K562 (cell line): ENCODE data around the gene RBM28. TPM values are rescaled to one million over a fixed set of nuclear protein-coding genes. Genes with fewer than 3 reads are reported as not detected.

Experiments
- AFF4 ChIP-seq: sonication (generic); formaldehyde crosslinking; IDR thresholded peaks from 2 replicates; pipeline ENCODE4 v1.8.0; 2023; ENCODE audit warnings: mild to moderate bottlenecking, missing genetic modification reagents
- CTCFL ChIP-seq: IDR thresholded peaks from 2 replicates; pipeline ENCODE4 v1.6.1; 2011; ENCODE audit warnings: borderline replicate concordance, low read depth, mild to moderate bottlenecking, moderate library complexity, low read length; ENCODE audit not compliant: insufficient read depth, poor library complexity, severe bottlenecking
- KDM5B ChIP-seq: fragments of 200-600 bp; sonication (generic); IDR thresholded peaks from 2 replicates; pipeline ENCODE4 v1.6.1; 2012; ENCODE audit warnings: low read depth, mild to moderate bottlenecking, moderate library complexity, low read length, control low read depth, inconsistent platforms; ENCODE audit not compliant: insufficient replicate concordance
- KLF6 ChIP-seq: fragments of 250-450 bp; sonication (Bioruptor Pico); IDR thresholded peaks from 2 replicates; pipeline ENCODE4 v1.4.0; 2020; ENCODE audit warnings: mild to moderate bottlenecking, moderate library complexity, borderline replicate concordance
- MED1 ChIP-seq: sonication (generic); formaldehyde crosslinking; IDR thresholded peaks from 2 replicates; pipeline ENCODE4 v1.8.1; 2023; ENCODE audit warnings: missing genetic modification reagents, borderline replicate concordance
- NBN ChIP-seq: fragments of 450-650 bp; IDR thresholded peaks from 2 replicates; pipeline ENCODE4 v1.6.1; 2016; ENCODE audit warnings: low read depth, mild to moderate bottlenecking
- NR2C2 ChIP-seq, 2 experiments: fragments of 200-800 bp in 1 of 2; sonication (Bioruptor generic) in 1 of 2; sonication (generic) in 1 of 2; formaldehyde crosslinking in 1 of 2; IDR thresholded peaks; 2 replicates each; pipeline versions ENCODE4 v1.6.1 to v1.8.0; 2016 to 2022; ENCODE audit warnings: mild to moderate bottlenecking in 1 of 2, missing compliant biosample characterization in 1 of 2, missing genetic modification characterization in 1 of 2, missing genetic modification reagents in 1 of 2
- RAD51 ChIP-seq: fragments of 450-650 bp; IDR thresholded peaks from 2 replicates; pipeline ENCODE4 v1.7.1; 2016; ENCODE audit warnings: low read depth, mild to moderate bottlenecking, borderline replicate concordance
- RFX1 ChIP-seq: fragments of 450-650 bp; IDR thresholded peaks from 2 replicates; pipeline ENCODE4 v1.6.1; 2016; ENCODE audit warnings: mild to moderate bottlenecking, moderate library complexity
- SRSF3 ChIP-seq: fragments of 200-400 bp; formaldehyde crosslinking; IDR thresholded peaks from 2 replicates; pipeline ENCODE4 v1.6.1; 2016; ENCODE audit warnings: mild to moderate bottlenecking, low read length, moderate library complexity; ENCODE audit not compliant: insufficient read depth
- SRSF9 ChIP-seq: fragments of 200-400 bp; formaldehyde crosslinking; IDR thresholded peaks from 2 replicates; pipeline ENCODE4 v1.6.1; 2017; ENCODE audit warnings: low read depth, low read length, borderline replicate concordance
- WHSC1 ChIP-seq: IDR thresholded peaks from one replicate; pipeline ENCODE4 v1.6.1; 2012; ENCODE audit warnings: low read length, control low read depth, inconsistent platforms
- ZNF274 ChIP-seq: IDR thresholded peaks from 2 replicates; pipeline ENCODE4 v1.6.1; 2011; ENCODE audit warnings: low read depth, mild to moderate bottlenecking, low read length, moderate library complexity, borderline replicate concordance
- ZNF395 ChIP-seq: fragments of 200-800 bp; sonication (Bioruptor generic); IDR thresholded peaks from 2 replicates; pipeline ENCODE4 v1.6.1; 2017; ENCODE audit warnings: missing genetic modification characterization, missing compliant biosample characterization
- ZNF586 ChIP-seq: fragments of 450-650 bp; formaldehyde crosslinking; conservative IDR thresholded peaks from 2 replicates; pipeline ENCODE4 v1.4.0; 2020; ENCODE audit warnings: mild to moderate bottlenecking, moderate library complexity
- ZNF589 ChIP-seq: fragments of 200-800 bp; sonication (Bioruptor generic); IDR thresholded peaks from 2 replicates; pipeline ENCODE4 v1.6.1; 2016; ENCODE audit warnings: low read depth, missing genetic modification characterization, missing compliant biosample characterization
- polyA plus RNA-seq, 8 experiments: library from polyadenylated mRNA; depleted of rRNA in 4 of 8; stranded (reverse) in 5 of 8; unstranded in 3 of 8; fragments of >200 nt; fragmentation: Nextera tagmentation in 2 of 8; fragmentation: Illumina TruSeq in 1 of 8; extraction: Ambion mirVana in 2 of 8; extraction: Trizol in 1 of 8; gene quantifications; 2 replicates each; pipeline versions ENCODE4 v1.2.1 to v1.2.3, GENCODE V29; 2011 to 2014; ENCODE audit warnings: inconsistent platforms in 1 of 8, missing spikeins in 1 of 8
- total RNA-seq, 7 experiments: library from RNA; depleted of rRNA in 6 of 7; stranded (reverse); fragments of >200 nt in 6 of 7; fragmentation: Illumina TruSeq in 2 of 7; extraction: Trizol in 2 of 7; gene quantifications; 2 replicates each; pipeline versions ENCODE4 v1.2.1 to v1.2.3, GENCODE V29; 2011 to 2021; ENCODE audit warnings: low replicate concordance in 1 of 7
- TF ChIP-seq, protein P1 (sequence below): fragments of 250-450 bp; sonication (Bioruptor Pico); IDR thresholded peaks from 2 replicates; pipeline ENCODE4 v1.4.0; 2020

The RBM28 gene
- total and polyA plus RNA-seq, 9 of the 15 experiments (the other 6 are each of a cell fraction or from before 2014, with no cell fraction given): 65.8 to 213 (median 138) TPM

GRCh38 chr7:128343554-128344430 is at the start of gene RBM28 (continued):
- peak; percentile 95 for TF ChIP-seq ZNF395 (CRISPR knock-in tag)
- TF ChIP-seq WHSC1: no peak
- TF ChIP-seq CTCFL: no peak
- no peak for TF ChIP-seq ZNF586 (CRISPR knock-in tag)
- peak; percentile 97 for TF ChIP-seq AFF4
- no peak for TF ChIP-seq SRSF9
- peak; percentile 38; the same call in 1 of the 2 replicates for TF ChIP-seq RAD51
- TF ChIP-seq, protein P1, sequence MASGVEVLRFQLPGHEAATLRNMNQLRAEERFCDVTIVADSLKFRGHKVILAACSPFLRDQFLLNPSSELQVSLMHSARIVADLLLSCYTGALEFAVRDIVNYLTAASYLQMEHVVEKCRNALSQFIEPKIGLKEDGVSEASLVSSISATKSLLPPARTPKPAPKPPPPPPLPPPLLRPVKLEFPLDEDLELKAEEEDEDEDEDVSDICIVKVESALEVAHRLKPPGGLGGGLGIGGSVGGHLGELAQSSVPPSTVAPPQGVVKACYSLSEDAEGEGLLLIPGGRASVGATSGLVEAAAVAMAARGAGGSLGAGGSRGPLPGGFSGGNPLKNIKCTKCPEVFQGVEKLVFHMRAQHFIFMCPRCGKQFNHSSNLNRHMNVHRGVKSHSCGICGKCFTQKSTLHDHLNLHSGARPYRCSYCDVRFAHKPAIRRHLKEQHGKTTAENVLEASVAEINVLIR (CRISPR knock-in tag): peak; percentile 36; the same call in 1 of the 2 replicates
- no peak for TF ChIP-seq RFX1
- no peak for TF ChIP-seq ZNF274
- TF ChIP-seq KLF6 (CRISPR knock-in tag): no peak; the same call in 1 of the 2 replicates
- peak; percentile 99 for TF ChIP-seq KDM5B
- peak; percentile 96 for TF ChIP-seq NBN
- TF ChIP-seq ZNF589 (CRISPR knock-in tag): peak; percentile 33; the same call in 1 of the 2 replicates
- TF ChIP-seq NR2C2 (CRISPR knock-in tag; IDR thresholded peaks at IDR 0.05): peak; percentile 88
- TF ChIP-seq NR2C2 (tag; IDR thresholded peaks at IDR 0.05): peak; percentile 91
- no peak for TF ChIP-seq SRSF3
- no peak for TF ChIP-seq MED1 (CRISPR knock-in tag)
